B cell (primary cell): Measurements from ENCODE around the gene E2F2.

Experiments
- CTCF ChIP-seq: fragments of 200-600 bp; IDR thresholded peaks from one replicate; pipeline ENCODE4 v1.8.0; 2022; ENCODE audit warnings: antibody characterized with exemption, mild to moderate bottlenecking
- EZH2 ChIP-seq: IDR thresholded peaks from 2 replicates; pipeline ENCODE4 v1.6.1; 2012; ENCODE audit warnings: borderline replicate concordance, low read depth, mild to moderate bottlenecking, moderate library complexity, low read length; ENCODE audit not compliant: insufficient read depth, poor library complexity, severe bottlenecking

- TF ChIP-seq CTCF (no peak), EZH2 (no peak)
Measured at GRCh38 chr1:23578311-23578996, 47.4 kb upstream of the E2F2 start.
